IPS-11a (cell line): ENCODE results near the gene OPN1MW3.
"Not testable (repeated sequence)": the region's sequence is repeated elsewhere in the genome, so short reads cannot be mapped to it uniquely, and the experiment has no call there.

Experiments
- H3K4me3 ChIP-seq: one replicate; pipeline ENCODE4 v1.5.1; 2013; ENCODE audit warnings: low read depth, low read length, control low read depth

The OPN1MW3 gene

GRCh38 chrX:154295664-154296310 lies 38.4 kb downstream of the OPN1MW3 start, which contains the start of gene TKTL1:
Gene TKTL1, plus strand, starts transcription at chrX:154295795. Its CDS starts 65 bp downstream, at chrX:154295860.
- no peak within 1 kb of the TSS for H3K4me3 ChIP-seq

- H3K4me3 ChIP-seq: no peak overlapping the region
Observed at GRCh38 chrX:154296731-154297130, 39.3 kb downstream of the OPN1MW3 start.

GRCh38 chrX:154298312-154298711 lies 40.9 kb downstream of the OPN1MW3 start:
- no peak overlapping the region for H3K4me3 ChIP-seq

GRCh38 chrX:154300816-154301215 lies 43.4 kb downstream of the OPN1MW3 start:
- H3K4me3 ChIP-seq: no peak overlapping the region

- not testable (repeated sequence) for H3K4me3 ChIP-seq
Observed at GRCh38 chrX:154302998-154303397, 45.6 kb downstream of the OPN1MW3 start.

GRCh38 chrX:154303476-154303875 lies 46.1 kb downstream of the OPN1MW3 start:
- no peak overlapping the region for H3K4me3 ChIP-seq

- no peak overlapping the region for H3K4me3 ChIP-seq
Observed at GRCh38 chrX:154304846-154305245, 47.5 kb downstream of the OPN1MW3 start.

GRCh38 chrX:154305541-154306205 lies 48.3 kb downstream of the OPN1MW3 start:
- H3K4me3 ChIP-seq: no peak overlapping the region

GRCh38 chrX:154307202-154307601 lies 49.8 kb downstream of the OPN1MW3 start:
- no peak overlapping the region for H3K4me3 ChIP-seq

- H3K4me3 ChIP-seq: no peak overlapping the region
Observed at GRCh38 chrX:154308108-154308946, 50.9 kb downstream of the OPN1MW3 start.

- H3K4me3 ChIP-seq: no peak overlapping the region
Observed at GRCh38 chrX:154309041-154309775, 51.8 kb downstream of the OPN1MW3 start.

GRCh38 chrX:154310616-154311536 lies 53.5 kb downstream of the OPN1MW3 start:
- no peak overlapping the region for H3K4me3 ChIP-seq

GRCh38 chrX:154312116-154312515 lies 54.7 kb downstream of the OPN1MW3 start:
- H3K4me3 ChIP-seq: no peak overlapping the region

- no peak overlapping the region for H3K4me3 ChIP-seq
Observed at GRCh38 chrX:154313147-154313546, 55.8 kb downstream of the OPN1MW3 start.

- H3K4me3 ChIP-seq: no peak overlapping the region
Observed at GRCh38 chrX:154315416-154315815, 58.0 kb downstream of the OPN1MW3 start.

- no peak overlapping the region for H3K4me3 ChIP-seq
Observed at GRCh38 chrX:154317391-154317995, 60.1 kb downstream of the OPN1MW3 start.

GRCh38 chrX:154320406-154320805 lies 63.0 kb downstream of the OPN1MW3 start:
- no peak overlapping the region for H3K4me3 ChIP-seq
